H1 (cell line): Measurements from ENCODE around the gene YARS1. TPM values are rescaled to one million over a fixed set of nuclear protein-coding genes. Genes with fewer than 3 reads are reported as not detected.
A peak's percentile ranks its signal among the peaks of the same experiment; 100 is the strongest.

Experiments
- CTCF ChIA-PET: fragments of 300-600 bp; sonication (Branson Sonifier 250); formaldehyde crosslinking; loops from one replicate; lab custom pipeline; 2021; ENCODE audit not compliant: partially characterized antibody; lab: Charles Lee
- POLR2A ChIA-PET: fragments of 300-600 bp; sonication (Branson Sonifier 250); formaldehyde crosslinking; loops from one replicate; lab custom pipeline; 2021; ENCODE audit warnings: inconsistent platforms; ENCODE audit not compliant: partially characterized antibody; lab: Charles Lee
- DNase-seq, 2 experiments: peaks; one replicate each; pipeline versions ENCODE4 v3.0.0 to v3.0.0-alpha.2; 2010 to 2022; ENCODE audit warnings: low spot score in 2 of 2, low read depth in 1 of 2, mixed read lengths in 1 of 2
- FAIRE-seq: peaks from 2 replicates; lab custom pipeline; 2011; peaks lifted over from hg19 to GRCh38; lab: Jason Lieb, UNC
- H2AFZ ChIP-seq: 2 replicates; pipeline ENCODE4 v1.8.1; 2012; ENCODE audit warnings: low read length, inconsistent platforms
- H2AK5ac ChIP-seq: 2 replicates; pipeline ENCODE4 v1.6.1; 2013; ENCODE audit warnings: low read depth, low read length
- H2BK120ac ChIP-seq: replicated peaks from 2 replicates; pipeline ENCODE3; 2013; ENCODE audit warnings: low read depth, low read length, inconsistent platforms
- H2BK12ac ChIP-seq: 2 replicates; pipeline ENCODE4 v1.6.1; 2013; ENCODE audit warnings: low read depth, low read length
- H2BK15ac ChIP-seq: 2 replicates; pipeline ENCODE4 v1.6.1; 2013; ENCODE audit warnings: low read length
- H2BK20ac ChIP-seq: 2 replicates; pipeline ENCODE4 v1.6.1; 2013; ENCODE audit warnings: low read length
- H2BK5ac ChIP-seq: 2 replicates; pipeline ENCODE4 v1.6.1; 2013; ENCODE audit warnings: low read depth, low read length
- H3K14ac ChIP-seq: 2 replicates; pipeline ENCODE4 v1.6.1; 2013; ENCODE audit warnings: inconsistent platforms; ENCODE audit not compliant: insufficient read length
- H3K18ac ChIP-seq: 2 replicates; pipeline ENCODE4 v1.6.1; 2013; ENCODE audit warnings: low read length; ENCODE audit errors: extremely low read depth
- H3K23ac ChIP-seq: 2 replicates; pipeline ENCODE4 v1.6.1; 2013; ENCODE audit warnings: inconsistent platforms; ENCODE audit not compliant: insufficient read length
- H3K23me2 ChIP-seq: 2 replicates; pipeline ENCODE4 v1.6.1; 2013; ENCODE audit warnings: low read depth, low read length
- H3K27ac ChIP-seq: 2 replicates; pipeline ENCODE4 v1.6.1; 2011; ENCODE audit warnings: low read depth, low read length, inconsistent platforms
- H3K27me3 ChIP-seq, 4 experiments: replicated peaks in 1 of 4; 1 replicate in 1 of 4; 2 replicates in 3 of 4; pipeline versions ENCODE4 v1.6.1 to v1.8.1; 2011 to 2013; ENCODE audit warnings: low read length in 3 of 4, mild to moderate bottlenecking in 3 of 4, inconsistent platforms in 2 of 4, mixed read lengths in 2 of 4, moderate library complexity in 1 of 4; ENCODE audit not compliant: control insufficient read depth in 3 of 4, insufficient read depth in 3 of 4; ENCODE audit errors: extremely low read depth in 1 of 4
- H3K36me3 ChIP-seq, 4 experiments: 2 replicates each; pipeline versions ENCODE4 v1.6.1 to v1.8.1; 2011 to 2013; ENCODE audit warnings: mild to moderate bottlenecking in 4 of 4, low read length in 3 of 4, moderate library complexity in 2 of 4, control low read depth in 1 of 4, inconsistent platforms in 1 of 4; ENCODE audit not compliant: insufficient read depth in 4 of 4, control insufficient read depth in 2 of 4
- H3K4ac ChIP-seq: replicated peaks from 2 replicates; pipeline ENCODE3; 2013; ENCODE audit warnings: low read length, low read depth, mixed read lengths, inconsistent platforms; ENCODE audit not compliant: insufficient read length
- H3K4me1 ChIP-seq, 4 experiments: replicated peaks in 1 of 4; 1 replicate in 1 of 4; 2 replicates in 3 of 4; pipeline versions ENCODE4 v1.6.1 to v1.8.1; 2011 to 2013; ENCODE audit warnings: low read length in 3 of 4, inconsistent platforms in 2 of 4, mixed read lengths in 1 of 4; ENCODE audit not compliant: insufficient read depth in 4 of 4, control insufficient read depth in 3 of 4
- H3K4me2 ChIP-seq, 2 experiments: 2 replicates each; pipeline versions ENCODE4 v1.6.1 to v1.8.1; 2011 to 2013; ENCODE audit warnings: low read depth in 2 of 2, low read length in 2 of 2, control low read depth in 1 of 2, inconsistent platforms in 1 of 2, mild to moderate bottlenecking in 1 of 2; ENCODE audit not compliant: insufficient read depth in 1 of 2
- H3K4me3 ChIP-seq, 4 experiments: fragments of 200-600, 300-600 bp in 1 of 4; sonication (generic), shearing (Covaris generic), sonication (Bioruptor Twin) in 1 of 4; 2 replicates each; pipeline versions ENCODE4 v1.5.1 to v1.8.1; 2011 to 2016; ENCODE audit warnings: low read length in 4 of 4, low read depth in 3 of 4, control low read depth in 2 of 4, inconsistent platforms in 2 of 4, mild to moderate bottlenecking in 2 of 4, mixed read lengths in 1 of 4, moderate library complexity in 1 of 4; ENCODE audit not compliant: insufficient read depth in 2 of 4; ENCODE audit errors: extremely low read depth in 1 of 4
- H3K56ac ChIP-seq: replicated peaks from 2 replicates; pipeline ENCODE3; 2013; ENCODE audit warnings: low read depth, mild to moderate bottlenecking, mixed read lengths, low read length, inconsistent platforms; ENCODE audit not compliant: insufficient read length
- H3K79me1 ChIP-seq: 2 replicates; pipeline ENCODE4 v1.6.1; 2013; ENCODE audit warnings: low read depth, low read length, control low read depth
- H3K79me2 ChIP-seq, 2 experiments: 2 replicates each; pipeline versions ENCODE4 v1.6.1 to v1.8.1; 2012 to 2013; ENCODE audit warnings: low read length in 2 of 2, mild to moderate bottlenecking in 2 of 2, inconsistent platforms in 1 of 2; ENCODE audit not compliant: insufficient read depth in 2 of 2, control insufficient read depth in 1 of 2
- H3K9ac ChIP-seq, 4 experiments: replicated peaks in 1 of 4; 1 replicate in 1 of 4; 2 replicates in 3 of 4; pipeline versions ENCODE4 v1.6.1 to v1.8.1; 2011 to 2013; ENCODE audit warnings: low read depth in 3 of 4, low read length in 3 of 4, control low read depth in 2 of 4, mild to moderate bottlenecking in 2 of 4, moderate library complexity in 2 of 4, inconsistent platforms in 1 of 4; ENCODE audit errors: extremely low read depth in 1 of 4
- H3K9me3 ChIP-seq, 2 experiments: 2 replicates each; pipeline versions ENCODE4 v1.6.1 to v1.8.1; 2012 to 2013; ENCODE audit warnings: mild to moderate bottlenecking in 2 of 2, moderate library complexity in 2 of 2, control low read depth in 1 of 2, inconsistent platforms in 1 of 2, low read depth in 1 of 2, low read length in 1 of 2, mixed read lengths in 1 of 2; ENCODE audit not compliant: insufficient read depth in 2 of 2
- H4K20me1 ChIP-seq, 2 experiments: replicated peaks in 1 of 2; 2 replicates each; pipeline versions ENCODE3 to v1.8.1; 2011 to 2013; ENCODE audit warnings: inconsistent platforms in 2 of 2, low read length in 2 of 2, mild to moderate bottlenecking in 1 of 2; ENCODE audit not compliant: insufficient read depth in 2 of 2, control insufficient read depth in 1 of 2
- H4K5ac ChIP-seq: 2 replicates; pipeline ENCODE4 v1.6.1; 2013; ENCODE audit warnings: low read length, low read depth, mixed read lengths, inconsistent platforms; ENCODE audit not compliant: insufficient read length
- H4K8ac ChIP-seq: 2 replicates; pipeline ENCODE4 v1.8.0; 2013; ENCODE audit warnings: mild to moderate bottlenecking, moderate library complexity, low read length, inconsistent platforms; ENCODE audit not compliant: insufficient read depth; ENCODE audit errors: extremely low read depth
- H4K91ac ChIP-seq: replicated peaks from 2 replicates; pipeline ENCODE3; 2013; ENCODE audit warnings: low read length, mixed read lengths, inconsistent platforms; ENCODE audit not compliant: insufficient read length
- POLR2A ChIP-seq, 2 experiments: IDR thresholded peaks; 1 replicate in 1 of 2; 2 replicates in 1 of 2; pipeline ENCODE4 v1.6.1; 2011; ENCODE audit warnings: low read depth in 2 of 2, low read length in 2 of 2, mild to moderate bottlenecking in 2 of 2; ENCODE audit errors: control extremely low read depth in 1 of 2
- POLR2AphosphoS5 ChIP-seq: IDR thresholded peaks from 2 replicates; pipeline ENCODE4 v1.6.1; 2011; ENCODE audit warnings: low read depth, low read length
- WGBS, 2 experiments: shearing (Covaris generic) in 1 of 2; methylation state at CpG; one replicate each; pipeline versions ENCODE4 v1.1.6 to v1.1.7; 2013 to 2015; ENCODE audit warnings: low lambda C conversion rate in 2 of 2, mixed read lengths in 2 of 2, inconsistent platforms in 1 of 2, low coverage in 1 of 2, missing lambda C conversion rate in 1 of 2; ENCODE audit not compliant: insufficient replicate concordance in 2 of 2, insufficient coverage in 1 of 2, insufficient read length in 1 of 2; ENCODE audit errors: extremely low coverage in 1 of 2, missing lambda C conversion rate in 1 of 2; 5-methylcytosine and 5-hydroxymethylcytosine counted together
- polyA plus RNA-seq, 7 experiments: library from polyadenylated mRNA; depleted of rRNA in 3 of 7; stranded (reverse) in 5 of 7; unstranded in 2 of 7; fragments of >200 nt in 5 of 7; fragments of 200-250 nt in 2 of 7; gene quantifications; 1 replicate in 5 of 7; 2 replicates in 1 of 7; 4 replicates in 1 of 7; pipeline versions ENCODE4 v1.2.1 to v1.2.3, GENCODE V29; 2011 to 2013; ENCODE audit warnings: missing spikeins in 2 of 7, mixed read lengths in 2 of 7
- total RNA-seq: library from RNA; stranded (reverse); fragmentation: NEBNext Ultra II Directional; extraction: Animal tissue kit (Norgen Biotek cat#: 25700); gene quantifications from 2 replicates; pipeline ENCODE4 v1.2.1, GENCODE V29; 2021
- TF ChIP-seq, protein P1 (sequence below): IDR thresholded peaks from 2 replicates; pipeline ENCODE4 v1.6.1; 2011; ENCODE audit warnings: low read depth, mild to moderate bottlenecking, low read length; ENCODE audit not compliant: insufficient read depth

YARS1 gene
- total and polyA plus RNA-seq, 2 of the 8 experiments (the other 6 are each of a cell fraction or from before 2014, with no cell fraction given): 47.1 to 226 TPM

DNA sequence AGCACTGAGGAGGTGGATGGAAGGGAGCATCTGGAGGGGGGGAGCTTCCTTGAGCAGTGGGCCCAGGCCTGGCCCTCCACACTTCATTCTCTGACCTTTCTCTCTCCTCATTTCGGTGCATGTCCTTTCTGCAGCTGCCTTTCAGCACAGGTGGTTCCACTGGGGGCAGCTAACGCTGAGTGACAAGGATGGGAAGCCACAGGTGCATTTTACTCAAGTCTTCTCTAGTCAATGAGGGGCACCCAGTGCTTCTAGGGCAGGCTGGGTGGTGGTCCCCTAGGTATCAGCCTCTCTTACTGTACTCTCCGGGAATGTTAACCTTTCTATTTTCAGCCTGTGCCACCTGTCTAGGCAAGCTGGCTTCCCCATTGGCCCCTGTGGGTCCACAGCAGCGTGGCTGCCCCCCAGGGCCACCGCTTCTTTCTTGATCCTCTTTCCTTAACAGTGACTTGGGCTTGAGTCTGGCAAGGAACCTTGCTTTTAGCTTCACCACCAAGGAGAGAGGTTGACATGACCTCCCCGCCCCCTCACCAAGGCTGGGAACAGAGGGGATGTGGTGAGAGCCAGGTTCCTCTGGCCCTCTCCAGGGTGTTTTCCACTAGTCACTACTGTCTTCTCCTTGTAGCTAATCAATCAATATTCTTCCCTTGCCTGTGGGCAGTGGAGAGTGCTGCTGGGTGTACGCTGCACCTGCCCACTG lies 43.2 kb downstream of the YARS1 start:
- no peak overlapping the region for H3K4me3 ChIP-seq
- H3K9me3 ChIP-seq: no peaks in the 10 kb centered on the region
- FAIRE-seq: no peak
- H3K79me1 ChIP-seq: no peaks in the 10 kb centered on the region
- H3K4me2 ChIP-seq: no peak overlapping the region
- H4K20me1 ChIP-seq: peaks cover 7% of the 10 kb centered on the region in 2 experiments
- peaks cover 9 to 66% (median 30%) of the 10 kb centered on the region in 4 experiments for H3K36me3 ChIP-seq
- H3K23ac ChIP-seq: no peak overlapping the region
- no peak overlapping the region for H3K18ac ChIP-seq
- no peak overlapping the region for H3K56ac ChIP-seq
- CTCF ChIA-PET: interaction anchor here (0.6 to 12.2 kb wide), 32 partner anchors 7 to 403 kb away, joined by 3 to 329 read pairs (median 7); partner anchors contain the start of gene SYNC
- no peak overlapping the region for H2BK12ac ChIP-seq
- peak; percentile 45 to 72 for TF ChIP-seq POLR2A (IDR thresholded peaks at IDR 0.05; ENCODE audit: control extremely low read depth in 1 of 2, low read depth in 2 of 2, low read length in 2 of 2)
- TF ChIP-seq POLR2AphosphoS5: 0 out of 2 replicates have a peak, but pooled peaks have one; percentile 63
- TF ChIP-seq, protein P1, sequence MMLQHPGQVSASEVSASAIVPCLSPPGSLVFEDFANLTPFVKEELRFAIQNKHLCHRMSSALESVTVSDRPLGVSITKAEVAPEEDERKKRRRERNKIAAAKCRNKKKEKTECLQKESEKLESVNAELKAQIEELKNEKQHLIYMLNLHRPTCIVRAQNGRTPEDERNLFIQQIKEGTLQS: no peak
- TF ChIP-seq, all 59 proteins: peak for 2
- H3K27me3 ChIP-seq: no peaks in the 10 kb centered on the region
- no peaks in the 10 kb centered on the region for H3K79me2 ChIP-seq
- H2AFZ ChIP-seq: no peak overlapping the region
- H4K91ac ChIP-seq: no peak overlapping the region
- H3K14ac ChIP-seq: no peak overlapping the region
- no peak overlapping the region for H2AK5ac ChIP-seq
- no peak overlapping the region for H2BK15ac ChIP-seq
- H4K8ac ChIP-seq: no peak overlapping the region
- H3K27ac ChIP-seq: no peak overlapping the region
- H3K23me2 ChIP-seq: no peaks in the 10 kb centered on the region
- no peak overlapping the region for H3K9ac ChIP-seq
- no peak overlapping the region for H4K5ac ChIP-seq
- no peak overlapping the region for H2BK120ac ChIP-seq
- peaks cover 0 to 22% (median 9%) of the 10 kb centered on the region in 4 experiments; a peak in 6 of 7 replicates for H3K4me1 ChIP-seq
- H2BK20ac ChIP-seq: no peak overlapping the region
- no peak overlapping the region for H3K4ac ChIP-seq
- POLR2A ChIA-PET: interaction anchor here (0.7 to 12.6 kb wide), 37 partner anchors 9 to 379 kb away, joined by 3 to 295 read pairs (median 8); partner anchors contain the start of genes BSDC1, FNDC5, RBBP4 and S100PBP
- H2BK5ac ChIP-seq: no peak overlapping the region; the same call in 1 of the 2 replicates
- 93% methylated on average over 7 of the region's 7 CpGs; no CpG with 5 or more reads in 1 of the 2 experiments for WGBS, 2 experiments
- DNase-seq: peak in 1 of 2 experiments; percentile 52
